ENCODE results near the gene APOBR.

GRCh38 chr16:28511031-28511430 lies 16.6 kb downstream of the APOBR start:
- TF ChIP-seq TSHZ2 (CRISPR knock-in tag; IDR thresholded peaks at IDR 0.05) (no peak), ZNF8 (CRISPR knock-in tag; IDR thresholded peaks at IDR 0.05) (no peak), RARB (CRISPR knock-in tag; IDR thresholded peaks at IDR 0.05) (no peak), GLIS3 (CRISPR knock-in tag; IDR thresholded peaks at IDR 0.05) (no peak), CREB5 (CRISPR knock-in tag; IDR thresholded peaks at IDR 0.05; ENCODE audit: low read depth) (no peak), CSDC2 (CRISPR knock-in tag; IDR thresholded peaks at IDR 0.05) (no peak), TOX (CRISPR knock-in tag; IDR thresholded peaks at IDR 0.05; ENCODE audit: borderline replicate concordance) (no peak), PATZ1 (CRISPR knock-in tag; IDR thresholded peaks at IDR 0.05; ENCODE audit: borderline replicate concordance) (no peak), ZFP3 (CRISPR knock-in tag; IDR thresholded peaks at IDR 0.05) (no peak), ISL1 (CRISPR knock-in tag; IDR thresholded peaks at IDR 0.05) (no peak), ZFP30 (CRISPR knock-in tag; IDR thresholded peaks at IDR 0.05) (no peak), ZNF70 (CRISPR knock-in tag; IDR thresholded peaks at IDR 0.05) (no peak), SNAI2 (CRISPR knock-in tag; IDR thresholded peaks at IDR 0.05) (no peak), OSR1 (CRISPR knock-in tag; IDR thresholded peaks at IDR 0.05) (no peak)

Measured in SK-N-SH treated with all-trans-retinoic acid at 6 μM for 48 hours (cell line).